Sigmoid colon (tissue), 7 donors: ENCODE results near the gene NTF4. TPM values are rescaled to one million over a fixed set of nuclear protein-coding genes. Genes with fewer than 3 reads are reported as not detected.

Experiments
- DNase-seq: peaks from one replicate; pipeline ENCODE4 v3.0.0-alpha.2; 2019
- H3K27ac ChIP-seq, 4 donors: fragments of 200-600 bp; sonication (generic); one replicate each; pipeline ENCODE4 v1.5.1; 2016 to 2019; ENCODE audit warnings: mild to moderate bottlenecking in 1 of 4
- H3K27me3 ChIP-seq, 3 donors: fragments of 200-600 bp; sonication (generic); one replicate each; pipeline ENCODE4 v1.5.1; 2019; ENCODE audit warnings: mild to moderate bottlenecking in 1 of 3
- H3K36me3 ChIP-seq, 4 donors: fragments of 200-600 bp; sonication (generic); one replicate each; pipeline ENCODE4 v1.5.1; 2016 to 2019
- H3K4me1 ChIP-seq, 4 donors: fragments of 200-600 bp; sonication (generic); one replicate each; pipeline ENCODE4 v1.5.1; 2017 to 2019
- H3K4me3 ChIP-seq, 4 donors: fragments of 200-600 bp; sonication (generic); one replicate each; pipeline ENCODE4 v1.5.1; 2017 to 2019; ENCODE audit warnings: mild to moderate bottlenecking in 2 of 4, moderate library complexity in 1 of 4
- H3K9me3 ChIP-seq, 4 donors: fragments of 200-600 bp in 3 of 4; sonication (generic) in 3 of 4; one replicate each; pipeline versions ENCODE4 v1.5.1 to v1.6.1; 2013 to 2019
- EP300 ChIP-seq, 4 donors: sonication (generic); formaldehyde crosslinking; IDR thresholded peaks; one replicate each; pipeline ENCODE4 v1.6.1; 2017; ENCODE audit warnings: antibody characterized with exemption in 4 of 4
- POLR2A ChIP-seq, 2 donors: fragments of 450-650 bp; IDR thresholded peaks; one replicate each; pipeline ENCODE4 v1.6.1; 2016; ENCODE audit warnings: antibody characterized with exemption in 2 of 2, mild to moderate bottlenecking in 2 of 2, moderate library complexity in 2 of 2
- POLR2AphosphoS5 ChIP-seq, 4 donors: sonication (generic); formaldehyde crosslinking; IDR thresholded peaks; one replicate each; pipeline ENCODE4 v1.6.1; 2017; ENCODE audit warnings: antibody characterized with exemption in 4 of 4
- WGBS, 2 donors: extraction: QIAGEN DNeasy Blood & Tissue Kit; methylation state at CpG; one replicate each; pipeline ENCODE4 v1.1.7; 2013; 5-methylcytosine and 5-hydroxymethylcytosine counted together
- intact Hi-C: fragments of 100-400 bp; cut with DNase I; formaldehyde crosslinking; loops from one replicate; pipeline ENCODE4 v1.15.1; 2023
- polyA plus RNA-seq, 3 donors: library from polyadenylated mRNA; stranded (reverse); fragments of 200-250 nt; gene quantifications; one replicate each; pipeline ENCODE4 v1.2.3, GENCODE V29; 2013
- total RNA-seq, 4 donors: library from RNA; depleted of rRNA; stranded (reverse); fragments of >200 nt; gene quantifications; one replicate each; pipeline ENCODE4 v1.1.0, GENCODE V29; 2016
- TF ChIP-seq, protein P1 (sequence below), 4 experiments: fragments of 450-650 bp in 3 of 4; fragments of 200-600 bp in 1 of 4; IDR thresholded peaks; one replicate each; pipeline ENCODE4 v1.5.1; 2016 to 2019; ENCODE audit warnings: antibody characterized with exemption in 4 of 4, mild to moderate bottlenecking in 3 of 4, moderate library complexity in 2 of 4
- donor health status: healthy with polysubstance abuse.
- donor health status: Bipolar disorder and iron deficiency.
- donor health status: healthy.

Gene NTF4
- total and polyA plus RNA-seq, 7 donors, result not detected

DNA sequence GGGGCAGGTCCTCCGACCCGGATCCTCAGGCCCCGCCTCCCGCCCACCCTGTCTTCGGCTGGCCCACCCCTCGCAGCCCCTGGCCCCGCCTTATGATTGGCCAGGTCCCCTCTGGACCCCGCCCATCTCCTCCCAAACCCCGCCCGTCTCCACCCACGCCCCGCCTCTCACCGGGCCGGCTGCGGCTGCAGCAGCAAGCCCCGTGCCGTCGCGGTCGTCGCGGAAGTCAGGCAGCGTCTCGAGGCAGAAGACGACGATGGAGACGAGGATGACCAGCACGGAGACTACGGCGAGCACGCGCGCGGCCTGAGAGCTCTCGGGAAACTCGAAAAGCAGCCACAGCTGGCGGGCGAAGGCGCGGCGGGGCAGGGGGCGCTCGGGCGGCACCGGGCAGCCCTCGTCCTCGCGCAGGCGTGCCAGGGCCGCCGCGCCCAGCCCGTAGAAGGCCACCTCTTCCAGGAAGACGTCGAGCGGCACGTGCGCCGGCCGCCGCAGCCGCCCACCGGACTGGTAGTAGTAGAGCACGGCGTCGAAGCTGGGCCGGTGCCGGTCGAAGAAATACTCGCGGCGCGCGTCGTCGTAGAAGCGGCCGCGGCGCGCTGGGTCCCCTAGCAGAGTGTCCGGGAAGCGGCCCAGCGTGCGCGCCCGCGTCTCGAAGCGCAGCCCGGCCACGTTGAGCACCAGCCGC is 7.4 kb upstream of the NTF4 start:
- peaks cover 17 to 75% (median 58%) of the 10 kb centered on the region in 3 donors for H3K27me3 ChIP-seq

DNA sequence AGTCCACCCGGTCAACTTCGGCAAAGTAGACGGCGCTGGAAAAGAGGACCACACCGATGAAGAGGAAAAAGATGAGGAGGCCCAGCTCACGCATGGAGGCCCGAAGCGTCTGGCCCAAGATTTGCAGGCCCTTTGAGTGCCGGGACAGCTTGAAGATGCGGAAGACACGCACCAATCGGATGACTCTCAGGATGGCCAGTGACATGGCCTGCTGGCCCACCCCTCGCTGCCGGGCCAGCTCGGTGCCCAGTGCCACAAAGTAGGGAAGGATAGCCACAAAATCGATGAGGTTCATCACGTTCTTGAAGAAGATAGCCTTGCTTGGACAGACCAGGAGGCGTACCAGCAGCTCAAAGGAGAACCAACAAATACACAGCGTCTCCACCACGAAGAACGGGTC is 5.8 kb upstream of the NTF4 start:
- Histone ChIP-seq H3K36me3 (no peaks in the 10 kb centered on the region), H3K9me3 (no peaks in the 10 kb centered on the region), H3K4me1 (peaks cover 0 to 8% (median 6%) of the 10 kb centered on the region in 4 donors), H3K27ac (no peak overlapping the region), H3K27me3 (peaks cover 17 to 90% (median 65%) of the 10 kb centered on the region in 3 donors), H3K4me3 (no peak overlapping the region)
- no peak for DNase-seq
- intact Hi-C loops, result no loop called here
- TF ChIP-seq POLR2A (IDR thresholded peaks at IDR 0.05), result no peak
- WGBS, 2 donors, result 95 to 96% methylated on average over 21 of the region's 21 CpGs

More for the DNA sequence above, 7.4 kb upstream of the NTF4 start:
- no peak overlapping the region for H3K4me3 ChIP-seq
- no peak for DNase-seq
- WGBS, 2 donors, result 6 to 10% methylated on average over 93 of the region's 93 CpGs
- no peak overlapping the region for H3K27ac ChIP-seq
- H3K36me3 ChIP-seq, result no peaks in the 10 kb centered on the region
- no peaks in the 10 kb centered on the region for H3K9me3 ChIP-seq
- peaks cover 0 to 8% (median 6%) of the 10 kb centered on the region in 4 donors for H3K4me1 ChIP-seq
- TF ChIP-seq, protein P1, sequence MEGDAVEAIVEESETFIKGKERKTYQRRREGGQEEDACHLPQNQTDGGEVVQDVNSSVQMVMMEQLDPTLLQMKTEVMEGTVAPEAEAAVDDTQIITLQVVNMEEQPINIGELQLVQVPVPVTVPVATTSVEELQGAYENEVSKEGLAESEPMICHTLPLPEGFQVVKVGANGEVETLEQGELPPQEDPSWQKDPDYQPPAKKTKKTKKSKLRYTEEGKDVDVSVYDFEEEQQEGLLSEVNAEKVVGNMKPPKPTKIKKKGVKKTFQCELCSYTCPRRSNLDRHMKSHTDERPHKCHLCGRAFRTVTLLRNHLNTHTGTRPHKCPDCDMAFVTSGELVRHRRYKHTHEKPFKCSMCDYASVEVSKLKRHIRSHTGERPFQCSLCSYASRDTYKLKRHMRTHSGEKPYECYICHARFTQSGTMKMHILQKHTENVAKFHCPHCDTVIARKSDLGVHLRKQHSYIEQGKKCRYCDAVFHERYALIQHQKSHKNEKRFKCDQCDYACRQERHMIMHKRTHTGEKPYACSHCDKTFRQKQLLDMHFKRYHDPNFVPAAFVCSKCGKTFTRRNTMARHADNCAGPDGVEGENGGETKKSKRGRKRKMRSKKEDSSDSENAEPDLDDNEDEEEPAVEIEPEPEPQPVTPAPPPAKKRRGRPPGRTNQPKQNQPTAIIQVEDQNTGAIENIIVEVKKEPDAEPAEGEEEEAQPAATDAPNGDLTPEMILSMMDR (IDR thresholded peaks at IDR 0.05), result no peak
- TF ChIP-seq EP300 (IDR thresholded peaks at IDR 0.05), result no peak
- TF ChIP-seq POLR2A (IDR thresholded peaks at IDR 0.05), result no peak
- no peak for TF ChIP-seq POLR2AphosphoS5 (IDR thresholded peaks at IDR 0.05)
- intact Hi-C loops, result no loop called here

DNA sequence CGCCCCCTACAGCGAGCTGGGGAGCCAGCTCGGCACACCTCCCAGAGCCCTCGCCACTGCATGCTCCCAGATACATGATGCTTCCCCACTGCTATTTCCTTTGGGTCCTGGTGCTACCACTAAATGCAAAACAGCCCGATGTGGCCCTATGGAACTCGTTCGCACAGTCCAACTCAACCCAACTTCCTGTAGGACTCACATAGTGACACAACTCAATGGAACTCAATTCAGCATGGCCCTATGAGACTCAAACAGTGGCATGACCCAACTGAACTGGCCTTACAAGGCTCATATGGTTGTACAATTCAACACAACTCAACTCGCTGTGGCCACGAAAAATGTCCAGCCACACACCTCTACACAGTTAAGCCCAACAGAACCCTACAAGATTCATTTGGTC is 4.4 kb upstream of the NTF4 start:
- Histone ChIP-seq H3K9me3 (no peaks in the 10 kb centered on the region), H3K27ac (no peak overlapping the region), H3K36me3 (no peaks in the 10 kb centered on the region), H3K27me3 (peaks cover 24 to 97% (median 73%) of the 10 kb centered on the region in 3 donors), H3K4me3 (no peak overlapping the region), H3K4me1 (peaks cover 0 to 18% (median 12%) of the 10 kb centered on the region in 4 donors)
- TF ChIP-seq POLR2A (IDR thresholded peaks at IDR 0.05) (no peak), EP300 (IDR thresholded peaks at IDR 0.05) (no peak), POLR2AphosphoS5 (IDR thresholded peaks at IDR 0.05) (no peak)
- TF ChIP-seq, protein P1 (IDR thresholded peaks at IDR 0.05), result no peak
- 92 to 93% methylated on average over 9 of the region's 9 CpGs for WGBS, 2 donors
- intact Hi-C loops, result no loop called here
- DNase-seq, result no peak

DNA sequence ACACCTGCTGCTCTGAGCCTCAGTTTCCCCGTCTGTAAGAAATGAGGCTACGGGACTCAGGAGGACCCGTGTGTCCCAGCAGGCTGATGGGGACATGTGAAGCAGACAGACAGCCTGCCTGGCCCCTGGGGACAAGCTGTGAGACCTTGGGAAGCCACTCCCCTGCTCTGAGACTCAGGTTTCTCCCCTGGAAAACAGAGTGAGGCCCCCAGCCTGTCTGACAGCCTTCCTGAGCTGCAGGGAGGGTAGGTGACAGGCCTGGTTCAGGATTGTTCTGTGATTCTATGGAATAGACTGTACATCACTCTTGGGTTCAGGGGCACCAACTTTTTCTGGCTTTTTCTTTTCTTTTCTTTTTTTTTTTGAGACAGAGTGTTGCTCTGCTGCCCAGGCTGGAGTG is 2.9 kb upstream of the NTF4 start:
- Histone ChIP-seq H3K27me3 (peaks cover 16 to 97% (median 72%) of the 10 kb centered on the region in 3 donors), H3K27ac (no peak overlapping the region), H3K4me3 (no peak overlapping the region), H3K9me3 (no peaks in the 10 kb centered on the region), H3K4me1 (peaks cover 0 to 18% (median 12%) of the 10 kb centered on the region in 4 donors), H3K36me3 (no peaks in the 10 kb centered on the region)
- WGBS, 2 donors, result 51 to 57% methylated on average over 3 of the region's 3 CpGs
- TF ChIP-seq POLR2A (IDR thresholded peaks at IDR 0.05) (no peak), EP300 (IDR thresholded peaks at IDR 0.05) (no peak), POLR2AphosphoS5 (IDR thresholded peaks at IDR 0.05) (no peak)
- TF ChIP-seq, protein P1 (IDR thresholded peaks at IDR 0.05), result no peak
- intact Hi-C loops, result no loop called here
- DNase-seq, result no peak

DNA sequence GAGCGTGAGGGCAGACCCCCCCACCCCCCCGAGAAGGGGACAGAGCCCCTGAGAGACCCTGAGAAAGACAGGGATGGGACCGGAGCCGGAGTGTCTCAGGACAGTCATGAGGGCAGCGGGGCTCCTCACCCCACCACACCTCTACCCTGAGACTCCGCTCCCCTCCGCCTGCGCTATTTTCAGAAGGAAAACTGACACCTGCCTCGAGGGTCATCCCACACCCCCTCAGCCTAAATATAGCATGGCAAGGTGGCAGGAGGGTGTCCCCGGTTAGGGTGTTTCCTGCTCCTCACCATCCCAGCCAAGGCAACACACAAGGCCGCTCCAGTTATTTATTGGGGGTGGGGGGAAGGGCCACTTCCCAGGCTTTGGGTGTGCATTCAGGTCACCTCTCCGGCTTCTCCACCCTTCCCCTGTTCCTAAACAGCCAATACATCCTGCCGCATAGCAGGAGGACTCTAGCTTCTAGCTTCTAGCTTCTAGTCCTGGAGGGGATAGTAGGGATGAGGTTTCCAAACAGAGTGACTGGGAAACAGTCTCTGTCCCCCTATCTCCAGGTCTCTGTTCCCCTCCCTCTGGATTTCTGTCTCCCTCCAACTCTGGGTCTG is 1.4 kb upstream of the NTF4 start:
- H3K27ac ChIP-seq, result no peak overlapping the region
- intact Hi-C loops, result no loop called here
- no peak overlapping the region for H3K4me3 ChIP-seq
- H3K4me1 ChIP-seq, result peaks cover 0 to 10% (median 6%) of the 10 kb centered on the region in 4 donors
- no peaks in the 10 kb centered on the region for H3K9me3 ChIP-seq
- no peak for DNase-seq
- TF ChIP-seq POLR2A (IDR thresholded peaks at IDR 0.05) (no peak), EP300 (IDR thresholded peaks at IDR 0.05) (no peak), POLR2AphosphoS5 (IDR thresholded peaks at IDR 0.05) (no peak)
- TF ChIP-seq, protein P1 (IDR thresholded peaks at IDR 0.05), result no peak
- 41 to 47% methylated on average over 13 of the region's 13 CpGs for WGBS, 2 donors
- H3K36me3 ChIP-seq, result no peaks in the 10 kb centered on the region
- peaks cover 7 to 97% (median 59%) of the 10 kb centered on the region in 3 donors for H3K27me3 ChIP-seq
